Caco-2 (cell line): Measurements from ENCODE around the gene RASSF10. TPM values are rescaled to one million over a fixed set of nuclear protein-coding genes. Genes with fewer than 3 reads are reported as not detected.

Experiments
- BruUV-seq: library from RNA; stranded (reverse); fragments of 400-500 nt; replicated peaks from 2 replicates; lab custom pipeline; 2021; lab: Mats Ljungman, UMichigan
- CTCF ChIA-PET: fragments of 300-600 bp; sonication (Branson Sonifier 250); formaldehyde crosslinking; loops from one replicate; lab custom pipeline; 2022; ENCODE audit warnings: antibody characterized with exemption; lab: Charles Lee
- POLR2A ChIA-PET: fragments of 300-600 bp; sonication (Branson Sonifier 250); formaldehyde crosslinking; loops from one replicate; lab custom pipeline; 2022; ENCODE audit warnings: antibody characterized with exemption; lab: Charles Lee
- DNase-seq, 2 experiments: peaks; one replicate each; pipeline versions ENCODE4 v3.0.0 to v3.0.0-alpha.2; 2020 to 2022
- H3K27me3 ChIP-seq: replicated peaks from 2 replicates; pipeline ENCODE4 v1.6.0; 2011; ENCODE audit warnings: low read length; ENCODE audit not compliant: control insufficient read depth, insufficient read depth
- H3K36me3 ChIP-seq: 2 replicates; pipeline ENCODE4 v1.5.1; 2011; ENCODE audit warnings: low read length; ENCODE audit not compliant: control insufficient read depth, insufficient read depth
- H3K4me1 ChIP-seq: fragments of 250-450 bp; sonication (Bioruptor Pico); 2 replicates; pipeline ENCODE4 v1.5.1; 2020; ENCODE audit warnings: mild to moderate bottlenecking
- H3K4me3 ChIP-seq: 2 replicates; pipeline ENCODE4 v1.5.1; 2011; ENCODE audit warnings: low read depth, mild to moderate bottlenecking, control low read depth, low read length
- H3K9me3 ChIP-seq: fragments of 250-450 bp; sonication (Bioruptor Pico); 2 replicates; pipeline ENCODE4 v1.5.1; 2020; ENCODE audit warnings: mild to moderate bottlenecking, moderate library complexity
- H3K27ac Mint-ChIP-seq: one replicate; pipeline ENCODE4 v1.8.0; 2022; ENCODE audit warnings: mixed read lengths; ENCODE audit not compliant: unreplicated experiment
- H3K27me3 Mint-ChIP-seq: one replicate; pipeline ENCODE4 v1.8.0; 2022; ENCODE audit warnings: mixed read lengths; ENCODE audit not compliant: insufficient read depth, unreplicated experiment
- H3K36me3 Mint-ChIP-seq: one replicate; pipeline ENCODE4 v1.8.0; 2022; ENCODE audit warnings: mild to moderate bottlenecking, mixed read lengths; ENCODE audit not compliant: insufficient read depth, unreplicated experiment
- H3K4me1 Mint-ChIP-seq: one replicate; pipeline ENCODE4 v1.8.0; 2022; ENCODE audit warnings: low read depth, mixed read lengths; ENCODE audit not compliant: unreplicated experiment
- H3K4me3 Mint-ChIP-seq: one replicate; pipeline ENCODE4 v1.8.0; 2022; ENCODE audit warnings: mild to moderate bottlenecking, moderate library complexity, mixed read lengths; ENCODE audit not compliant: unreplicated experiment
- H3K9me3 Mint-ChIP-seq: one replicate; pipeline ENCODE4 v1.8.0; 2022; ENCODE audit warnings: mixed read lengths; ENCODE audit not compliant: unreplicated experiment
- intact Hi-C: fragments of 100-400 bp; cut with micrococcal nuclease; formaldehyde crosslinking; loops from one replicate; pipeline ENCODE4 v1.10.0; 2022; ENCODE audit not compliant: unreplicated experiment
- total RNA-seq: library from RNA; stranded (reverse); gene quantifications from 2 replicates; pipeline ENCODE4 v1.2.3, GENCODE V29; 2022
- TF ChIP-seq, protein P1 (sequence below), 2 experiments: fragments of 200-600 bp in 1 of 2; IDR thresholded peaks; 1 replicate in 1 of 2; 2 replicates in 1 of 2; pipeline versions ENCODE4 v1.5.1 to v1.8.0; 2011 to 2022; ENCODE audit warnings: antibody characterized with exemption in 1 of 2, control low read depth in 1 of 2, inconsistent platforms in 1 of 2, low read depth in 1 of 2, low read length in 1 of 2, mild to moderate bottlenecking in 1 of 2, moderate library complexity in 1 of 2; ENCODE audit not compliant: insufficient read depth in 1 of 2, severe bottlenecking in 1 of 2, unreplicated experiment in 1 of 2

Gene RASSF10
- total RNA-seq, 1 experiment from 2014 or later: 0.91 TPM

DNA sequence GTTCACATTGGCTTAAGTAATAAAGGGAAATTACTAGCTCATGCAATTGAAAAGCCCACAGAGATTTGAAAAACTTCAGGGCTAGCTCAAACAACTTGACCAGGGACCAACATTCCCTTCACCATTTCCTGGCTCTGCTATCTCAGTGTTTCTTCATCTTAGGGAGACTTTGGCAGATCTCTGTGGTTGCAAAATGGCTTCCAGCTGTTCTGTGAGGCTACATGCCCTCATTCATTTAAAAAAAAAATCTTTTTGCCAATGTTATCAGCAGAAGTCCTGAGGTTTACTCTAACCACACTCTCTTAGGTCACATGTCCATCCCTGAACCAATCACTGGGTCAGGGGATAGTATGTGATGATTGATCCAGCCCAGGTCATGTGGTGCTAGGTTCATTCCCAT, 13.9 kb upstream of the RASSF10 start:
- no peaks in the 10 kb centered on the region for H3K36me3 Mint-ChIP-seq
- TF ChIP-seq, protein P1, sequence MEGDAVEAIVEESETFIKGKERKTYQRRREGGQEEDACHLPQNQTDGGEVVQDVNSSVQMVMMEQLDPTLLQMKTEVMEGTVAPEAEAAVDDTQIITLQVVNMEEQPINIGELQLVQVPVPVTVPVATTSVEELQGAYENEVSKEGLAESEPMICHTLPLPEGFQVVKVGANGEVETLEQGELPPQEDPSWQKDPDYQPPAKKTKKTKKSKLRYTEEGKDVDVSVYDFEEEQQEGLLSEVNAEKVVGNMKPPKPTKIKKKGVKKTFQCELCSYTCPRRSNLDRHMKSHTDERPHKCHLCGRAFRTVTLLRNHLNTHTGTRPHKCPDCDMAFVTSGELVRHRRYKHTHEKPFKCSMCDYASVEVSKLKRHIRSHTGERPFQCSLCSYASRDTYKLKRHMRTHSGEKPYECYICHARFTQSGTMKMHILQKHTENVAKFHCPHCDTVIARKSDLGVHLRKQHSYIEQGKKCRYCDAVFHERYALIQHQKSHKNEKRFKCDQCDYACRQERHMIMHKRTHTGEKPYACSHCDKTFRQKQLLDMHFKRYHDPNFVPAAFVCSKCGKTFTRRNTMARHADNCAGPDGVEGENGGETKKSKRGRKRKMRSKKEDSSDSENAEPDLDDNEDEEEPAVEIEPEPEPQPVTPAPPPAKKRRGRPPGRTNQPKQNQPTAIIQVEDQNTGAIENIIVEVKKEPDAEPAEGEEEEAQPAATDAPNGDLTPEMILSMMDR (IDR thresholded peaks at IDR 0.05; ENCODE audit: insufficient read depth in 1 of 2, low read depth in 1 of 2, low read length in 1 of 2, severe bottlenecking in 1 of 2, unreplicated experiment in 1 of 2): no peak
- no peak overlapping the region for H3K4me3 Mint-ChIP-seq
- H3K27me3 Mint-ChIP-seq: peaks cover 4% of the 10 kb centered on the region
- no peaks in the 10 kb centered on the region for H3K36me3 ChIP-seq
- intact Hi-C loops: no loop called here
- H3K27me3 ChIP-seq: no peaks in the 10 kb centered on the region
- no peak overlapping the region for H3K4me3 ChIP-seq
- ChIA-PET CTCF (no interaction called here), POLR2A (no interaction called here)
- no peaks in the 10 kb centered on the region for H3K4me1 Mint-ChIP-seq
- no peak overlapping the region for H3K27ac Mint-ChIP-seq
- 0 out of 2 replicates have a peak, but pooled peaks cover 6% of the 10 kb centered on the region for H3K4me1 ChIP-seq
- DNase-seq: no peak
- no peaks in the 10 kb centered on the region; the same call in 1 of the 2 replicates for H3K9me3 ChIP-seq
- H3K9me3 Mint-ChIP-seq: no peaks in the 10 kb centered on the region
- BruUV-seq: no TSS peak

- Histone ChIP-seq H3K4me1 (0 out of 2 replicates have a peak, but pooled peaks cover 6% of the 10 kb centered on the region), H3K9me3 (no peaks in the 10 kb centered on the region; the same call in 1 of the 2 replicates), H3K27me3 (no peaks in the 10 kb centered on the region), H3K36me3 (no peaks in the 10 kb centered on the region), H3K4me3 (no peak overlapping the region)
- POLR2A ChIA-PET: no interaction called here
- Mint-ChIP-seq H3K27me3 (peaks cover 4% of the 10 kb centered on the region), H3K27ac (no peak overlapping the region), H3K9me3 (no peaks in the 10 kb centered on the region), H3K4me3 (no peak overlapping the region), H3K36me3 (no peaks in the 10 kb centered on the region), H3K4me1 (no peaks in the 10 kb centered on the region)
- no TSS peak for BruUV-seq
- intact Hi-C loops: no loop called here
- CTCF ChIA-PET: no interaction called here
- TF ChIP-seq, protein P1 (IDR thresholded peaks at IDR 0.05; ENCODE audit: insufficient read depth in 1 of 2, low read depth in 1 of 2, low read length in 1 of 2, severe bottlenecking in 1 of 2, unreplicated experiment in 1 of 2): no peak
- DNase-seq: no peak
These were observed 13.3 kb upstream of the RASSF10 start for GRCh38 chr11:12995823-12996222.

- H3K4me1 ChIP-seq: 0 out of 2 replicates have a peak, but pooled peaks cover 6% of the 10 kb centered on the region
- H3K4me3 ChIP-seq: no peak overlapping the region
- no peaks in the 10 kb centered on the region; the same call in 1 of the 2 replicates for H3K9me3 ChIP-seq
- no peaks in the 10 kb centered on the region for H3K9me3 Mint-ChIP-seq
- TF ChIP-seq, protein P1 (IDR thresholded peaks at IDR 0.05; ENCODE audit: insufficient read depth in 1 of 2, low read depth in 1 of 2, low read length in 1 of 2, severe bottlenecking in 1 of 2, unreplicated experiment in 1 of 2): no peak
- no peaks in the 10 kb centered on the region for H3K27me3 ChIP-seq
- DNase-seq: no peak
- H3K4me3 Mint-ChIP-seq: no peak overlapping the region
- ChIA-PET CTCF (no interaction called here), POLR2A (no interaction called here)
- H3K27ac Mint-ChIP-seq: no peak overlapping the region
- H3K4me1 Mint-ChIP-seq: no peaks in the 10 kb centered on the region
- peaks cover 4% of the 10 kb centered on the region for H3K27me3 Mint-ChIP-seq
- intact Hi-C loops: no loop called here
- BruUV-seq: no TSS peak
- H3K36me3 Mint-ChIP-seq: no peaks in the 10 kb centered on the region
- no peaks in the 10 kb centered on the region for H3K36me3 ChIP-seq
These were observed 11.9 kb upstream of the RASSF10 start for GRCh38 chr11:12997168-12997567.
